H9 (cell line): ENCODE results near the gene CASK. TPM values are rescaled to one million over a fixed set of nuclear protein-coding genes. Genes with fewer than 3 reads are reported as not detected.

ENCODE experiments used
- DNase-seq: peaks from one replicate; pipeline ENCODE4 v3.0.0-alpha.2; 2017
- H2AFZ ChIP-seq: one replicate; pipeline ENCODE4 v1.6.1; 2013; ENCODE audit warnings: mild to moderate bottlenecking, low read length, control low read depth, moderate library complexity
- H2AK5ac ChIP-seq: 2 replicates; pipeline ENCODE4 v1.6.1; 2013; ENCODE audit warnings: low read length, control low read depth, mixed read lengths; ENCODE audit not compliant: insufficient read length
- H2BK120ac ChIP-seq: one replicate; pipeline ENCODE4 v1.6.1; 2013; ENCODE audit warnings: low read depth, mild to moderate bottlenecking, low read length, control low read depth, inconsistent platforms; ENCODE audit not compliant: poor library complexity, severe bottlenecking
- H2BK12ac ChIP-seq: 2 replicates; pipeline ENCODE4 v1.6.1; 2013; ENCODE audit warnings: low read length, control low read depth, mixed read lengths, low read depth; ENCODE audit not compliant: insufficient read length
- H2BK15ac ChIP-seq: 2 replicates; pipeline ENCODE4 v1.6.1; 2013; ENCODE audit warnings: low read depth, low read length, control low read depth
- H2BK20ac ChIP-seq: one replicate; pipeline ENCODE4 v1.6.1; 2013; ENCODE audit warnings: low read depth, mild to moderate bottlenecking, low read length, control low read depth, inconsistent platforms; ENCODE audit not compliant: poor library complexity, severe bottlenecking
- H2BK5ac ChIP-seq: 2 replicates; pipeline ENCODE4 v1.6.1; 2013; ENCODE audit warnings: low read length, control low read depth, mixed read lengths; ENCODE audit not compliant: insufficient read length
- H3K14ac ChIP-seq: 2 replicates; pipeline ENCODE4 v1.6.1; 2013; ENCODE audit warnings: low read length, control low read depth; ENCODE audit not compliant: insufficient read depth
- H3K18ac ChIP-seq: 2 replicates; pipeline ENCODE4 v1.6.1; 2013; ENCODE audit warnings: low read depth, mild to moderate bottlenecking, mixed read lengths, low read length, control low read depth; ENCODE audit not compliant: insufficient read length
- H3K23ac ChIP-seq: 2 replicates; pipeline ENCODE4 v1.6.1; 2013; ENCODE audit warnings: low read length, control low read depth, mixed read lengths, low read depth; ENCODE audit not compliant: insufficient read length
- H3K23me2 ChIP-seq: 2 replicates; pipeline ENCODE4 v1.6.1; 2013; ENCODE audit warnings: low read depth, mild to moderate bottlenecking, mixed read lengths, low read length, control low read depth; ENCODE audit not compliant: insufficient read length, poor library complexity, severe bottlenecking
- H3K27ac ChIP-seq: 2 replicates; pipeline ENCODE4 v1.5.1; 2013; ENCODE audit warnings: low read length, control low read depth, mixed read lengths, low read depth; ENCODE audit not compliant: insufficient read length
- H3K27me3 ChIP-seq: 2 replicates; pipeline ENCODE4 v1.6.1; 2013; ENCODE audit warnings: low read length, control low read depth, inconsistent platforms; ENCODE audit not compliant: insufficient read depth
- H3K4ac ChIP-seq: 2 replicates; pipeline ENCODE4 v1.6.1; 2013; ENCODE audit warnings: low read depth, mild to moderate bottlenecking, control low read depth, inconsistent platforms, low read length, moderate library complexity
- H3K4me1 ChIP-seq: 2 replicates; pipeline ENCODE4 v1.6.1; 2013; ENCODE audit warnings: low read length, control low read depth, inconsistent platforms; ENCODE audit not compliant: insufficient read depth
- H3K4me2 ChIP-seq: 2 replicates; pipeline ENCODE4 v1.6.1; 2013; ENCODE audit warnings: low read length, control low read depth, mixed read lengths; ENCODE audit not compliant: insufficient read length, insufficient read depth
- H3K56ac ChIP-seq: 2 replicates; pipeline ENCODE4 v1.6.1; 2013; ENCODE audit warnings: low read depth, mild to moderate bottlenecking, mixed read lengths, low read length, control low read depth; ENCODE audit not compliant: insufficient read length
- H3K79me1 ChIP-seq: 2 replicates; pipeline ENCODE4 v1.6.1; 2013; ENCODE audit warnings: low read depth, mild to moderate bottlenecking, moderate library complexity, low read length, control low read depth, inconsistent platforms; ENCODE audit not compliant: insufficient read depth, poor library complexity, severe bottlenecking
- H3K79me2 ChIP-seq: 2 replicates; pipeline ENCODE4 v1.6.1; 2013; ENCODE audit warnings: low read length, control low read depth, inconsistent platforms; ENCODE audit not compliant: insufficient read depth
- H3K9ac ChIP-seq: 2 replicates; pipeline ENCODE4 v1.6.1; 2013; ENCODE audit warnings: low read length, control low read depth, mixed read lengths; ENCODE audit not compliant: insufficient read length; ENCODE audit errors: extremely low read depth
- H3K9me3 ChIP-seq: one replicate; pipeline ENCODE4 v1.6.1; 2013; ENCODE audit warnings: low read depth, low read length, inconsistent platforms; ENCODE audit not compliant: control insufficient read depth
- H3T11ph ChIP-seq: one replicate; pipeline ENCODE4 v1.6.1; 2013; ENCODE audit warnings: mild to moderate bottlenecking, low read length, control low read depth, inconsistent platforms
- H4K20me1 ChIP-seq: one replicate; pipeline ENCODE4 v1.6.1; 2013; ENCODE audit not compliant: control insufficient read depth, insufficient read length, insufficient read depth
- H4K5ac ChIP-seq: 2 replicates; pipeline ENCODE4 v1.6.1; 2013; ENCODE audit warnings: low read depth, mild to moderate bottlenecking, mixed read lengths, low read length, control low read depth; ENCODE audit not compliant: insufficient read length
- H4K8ac ChIP-seq: replicated peaks from 2 replicates; pipeline ENCODE4 v1.6.1; 2013; ENCODE audit warnings: low read length, control low read depth, mixed read lengths, low read depth; ENCODE audit not compliant: insufficient read length
- H4K91ac ChIP-seq: 2 replicates; pipeline ENCODE4 v1.6.1; 2013; ENCODE audit warnings: low read depth, mild to moderate bottlenecking, moderate library complexity, mixed read lengths, low read length, control low read depth; ENCODE audit not compliant: insufficient read length
- H3K27ac Mint-ChIP-seq, 3 experiments: 2 replicates in 2 of 3; 3 replicates in 1 of 3; pipeline ENCODE4 v1.8.0; 2020 to 2021; ENCODE audit warnings: mixed read lengths in 3 of 3, mild to moderate bottlenecking in 1 of 3, moderate library complexity in 1 of 3
- H3K27me3 Mint-ChIP-seq: 2 replicates; pipeline ENCODE4 v1.8.0; 2021; ENCODE audit warnings: low read depth, mild to moderate bottlenecking, moderate library complexity, mixed read lengths
- H3K36me3 Mint-ChIP-seq, 3 experiments: 2 replicates in 2 of 3; 3 replicates in 1 of 3; pipeline ENCODE4 v1.8.0; 2020 to 2021; ENCODE audit warnings: low read depth in 3 of 3, mixed read lengths in 3 of 3; ENCODE audit not compliant: insufficient read depth in 1 of 3
- H3K4me1 Mint-ChIP-seq, 2 experiments: 2 replicates each; pipeline ENCODE4 v1.8.0; 2020; ENCODE audit warnings: mixed read lengths in 2 of 2
- H3K4me3 Mint-ChIP-seq, 2 experiments: 2 replicates in 1 of 2; 3 replicates in 1 of 2; pipeline ENCODE4 v1.8.0; 2020 to 2021; ENCODE audit warnings: mild to moderate bottlenecking in 2 of 2, mixed read lengths in 2 of 2, moderate library complexity in 1 of 2
- H3K9me3 Mint-ChIP-seq, 2 experiments: 2 replicates in 1 of 2; 3 replicates in 1 of 2; pipeline ENCODE4 v1.8.0; 2020; ENCODE audit warnings: mild to moderate bottlenecking in 2 of 2, mixed read lengths in 2 of 2, moderate library complexity in 1 of 2
- CTCF ChIP-seq: fragments of 200-600 bp; sonication (generic); conservative IDR thresholded peaks from 3 replicates; pipeline ENCODE4 v1.8.0; 2021; ENCODE audit warnings: antibody characterized with exemption, mild to moderate bottlenecking
- WGBS: extraction: QIAGEN DNeasy Blood & Tissue Kit; methylation state at CpG from one replicate; pipeline ENCODE4 v1.1.7; 2013; ENCODE audit warnings: missing lambda C conversion rate, low lambda C conversion rate, mixed read lengths; ENCODE audit not compliant: insufficient read length; ENCODE audit errors: extremely low coverage; 5-methylcytosine and 5-hydroxymethylcytosine counted together
- total RNA-seq: library from RNA; stranded (reverse); gene quantifications from 2 replicates; pipeline ENCODE4 v1.2.1, GENCODE V29; 2021

The CASK gene
- total RNA-seq, 1 experiment from 2014 or later, result 44.1 TPM

GRCh38 chrX:41604177-41604576 lies 319.2 kb downstream of the CASK start:
- no peaks in the 10 kb centered on the region for H3K9me3 ChIP-seq
- H2BK120ac ChIP-seq, result no peak overlapping the region
- H4K91ac ChIP-seq, result no peak overlapping the region
- no CpG with 5 or more reads among the region's 2 CpGs for WGBS
- H3K27me3 Mint-ChIP-seq, result no peaks in the 10 kb centered on the region
- DNase-seq, result no peak
- H3K4me1 ChIP-seq, result peaks cover 14% of the 10 kb centered on the region; the same call in 1 of the 2 replicates
- no peaks in the 10 kb centered on the region for H4K20me1 ChIP-seq
- H3K14ac ChIP-seq, result no peak overlapping the region
- peak overlapping the region; percentile 36 to 78 (median 62); a peak in 5 of 7 replicates for H3K27ac Mint-ChIP-seq
- H3K56ac ChIP-seq, result no peak overlapping the region
- H3K27ac ChIP-seq, result peak overlapping the region; percentile 72
- H3K79me1 ChIP-seq, result no peaks in the 10 kb centered on the region
- no peaks in the 10 kb centered on the region for H3K27me3 ChIP-seq
- no peak overlapping the region for H3K4ac ChIP-seq
- no peak overlapping the region for H3K18ac ChIP-seq
- no peak overlapping the region for H2BK5ac ChIP-seq
- peaks cover 28 to 34% of the 10 kb centered on the region in 2 experiments; a peak in 4 of 5 replicates for H3K9me3 Mint-ChIP-seq
- no peak overlapping the region for H2BK12ac ChIP-seq
- no peak overlapping the region for H2AFZ ChIP-seq
- H3K23ac ChIP-seq, result no peak overlapping the region
- H4K8ac ChIP-seq, result no peak overlapping the region
- no peak overlapping the region for H4K5ac ChIP-seq
- H3K4me2 ChIP-seq, result no peak overlapping the region
- H2AK5ac ChIP-seq, result no peak overlapping the region
- no peaks in the 10 kb centered on the region for H3K79me2 ChIP-seq
- no peaks in the 10 kb centered on the region for H3K23me2 ChIP-seq
- no peak overlapping the region for H3T11ph ChIP-seq
- H2BK20ac ChIP-seq, result no peak overlapping the region
- H3K4me3 Mint-ChIP-seq, result no peak overlapping the region; a peak in 1 of 5 replicates
- H3K36me3 Mint-ChIP-seq, result peaks cover 2 to 12% (median 5%) of the 10 kb centered on the region in 3 experiments; a peak in 5 of 7 replicates
- peaks cover 28 to 30% of the 10 kb centered on the region in 2 experiments for H3K4me1 Mint-ChIP-seq
- TF ChIP-seq CTCF, result no peak
- H3K9ac ChIP-seq, result no peak overlapping the region
- H2BK15ac ChIP-seq, result no peak overlapping the region
